Hepatic stellate cell (primary cell): Measurements from ENCODE around the gene GNAS-AS1.

ENCODE experiments used
- DNase-seq: peaks from one replicate; pipeline ENCODE4 v3.0.0; 2011; ENCODE audit warnings: low spot score

The GNAS-AS1 gene

DNA sequence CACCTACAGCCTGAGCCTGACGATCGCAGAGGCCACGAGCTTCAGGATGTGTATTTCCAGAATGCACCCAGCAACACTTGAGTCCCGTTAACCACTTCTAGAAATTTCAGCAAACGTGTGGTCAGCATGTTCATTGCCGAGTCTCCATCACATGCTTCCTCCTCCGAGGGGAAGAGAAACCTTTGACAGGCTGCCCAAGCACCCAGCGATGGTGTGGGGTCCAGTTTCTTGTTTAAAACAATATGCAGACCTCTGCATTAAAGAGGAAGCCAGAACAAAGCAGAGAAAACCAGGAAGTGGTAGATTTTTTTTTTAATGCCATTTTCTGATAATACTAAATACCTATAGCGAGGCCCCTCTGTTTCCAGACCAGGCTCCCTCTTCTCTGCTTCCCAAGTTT, 71.9 kb downstream of the GNAS-AS1 start:
- no peak for DNase-seq

DNA sequence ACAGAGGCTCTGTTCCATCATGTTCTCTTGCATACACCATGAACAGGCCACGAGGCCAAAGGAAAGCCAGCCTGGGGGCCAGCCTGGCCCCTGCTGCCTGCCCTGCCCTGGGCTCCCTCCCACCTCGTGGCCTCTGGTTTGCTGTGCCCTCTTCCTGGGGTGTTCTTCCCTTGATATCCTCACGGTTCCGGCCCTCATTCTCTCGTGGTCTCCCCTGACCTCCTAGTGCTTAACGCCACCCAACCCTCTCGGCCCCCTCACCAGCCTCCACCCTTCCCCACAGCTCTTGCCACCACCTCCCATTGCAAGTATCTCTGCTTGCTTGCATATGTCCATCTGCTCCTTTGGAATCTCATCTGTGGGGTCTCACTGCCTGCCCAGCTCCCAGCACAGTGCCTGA, 73.0 kb downstream of the GNAS-AS1 start:
- DNase-seq, result no peak

DNA sequence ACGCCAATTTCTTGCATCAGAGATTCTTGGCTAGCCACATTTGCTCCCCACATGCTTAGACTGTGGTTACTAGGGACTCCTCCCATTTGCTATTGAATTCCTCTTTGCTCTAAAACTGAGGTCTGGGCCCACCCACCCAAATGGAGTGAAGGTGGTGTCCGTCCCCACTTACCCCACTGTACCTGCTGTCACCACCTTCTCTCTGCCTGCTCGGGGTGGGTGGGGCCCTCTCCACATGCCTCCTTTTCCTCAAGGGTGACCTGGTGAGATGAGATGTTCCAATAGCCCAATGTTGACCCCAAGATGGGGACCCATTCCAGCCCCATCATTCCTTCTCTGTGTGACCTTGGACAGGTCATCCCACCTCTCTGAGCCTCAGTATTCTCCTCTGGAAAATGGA, 74.6 kb downstream of the GNAS-AS1 start:
- DNase-seq, result no peak

DNA sequence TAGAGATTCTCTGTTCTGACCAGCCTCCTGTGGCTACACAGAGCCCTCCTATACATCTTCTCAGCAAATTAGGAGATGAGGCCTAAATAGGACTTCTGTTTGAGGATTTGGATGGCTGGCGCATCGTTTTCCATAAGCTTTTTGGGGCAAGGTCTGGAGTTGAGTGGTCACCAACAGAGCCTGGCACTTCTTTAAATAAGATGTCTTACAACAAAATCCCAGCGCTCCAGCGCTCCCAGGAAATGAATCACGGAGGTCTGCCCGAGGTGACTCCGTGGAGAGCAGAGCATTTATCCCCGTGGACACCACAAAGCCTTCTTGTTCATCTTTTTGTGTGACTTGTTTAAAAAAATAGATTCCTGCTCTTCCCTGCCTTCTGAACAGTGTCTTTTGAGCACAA, 75.3 kb downstream of the GNAS-AS1 start:
- DNase-seq, result no peak

DNA sequence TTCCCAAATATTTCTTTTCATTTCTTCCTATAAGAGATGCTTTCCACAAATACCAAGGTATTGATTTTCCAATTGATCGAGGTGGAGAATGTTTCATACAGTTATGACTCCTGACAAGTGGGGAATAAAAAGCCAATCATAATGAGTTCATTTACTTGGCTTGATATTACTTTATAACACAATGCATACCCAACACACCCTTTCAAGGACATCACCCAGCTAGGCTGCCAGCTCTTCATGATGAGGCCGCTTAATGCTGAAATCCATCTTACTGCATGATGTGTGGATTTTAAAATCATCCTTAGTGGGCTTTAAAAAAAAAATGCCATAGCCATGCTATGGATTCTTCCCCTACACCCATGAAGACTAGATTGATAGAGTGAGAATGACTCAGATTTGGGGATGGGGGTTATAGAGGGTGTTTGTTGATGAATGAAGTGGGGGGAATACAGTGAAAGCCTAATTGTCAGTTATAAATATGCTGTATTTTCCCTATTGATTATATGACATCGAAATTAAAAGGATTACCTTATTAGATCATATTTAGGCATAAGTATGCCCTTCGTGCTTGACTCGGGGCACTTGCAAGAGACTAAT, 75.9 kb downstream of the GNAS-AS1 start:
- no peak for DNase-seq

DNA sequence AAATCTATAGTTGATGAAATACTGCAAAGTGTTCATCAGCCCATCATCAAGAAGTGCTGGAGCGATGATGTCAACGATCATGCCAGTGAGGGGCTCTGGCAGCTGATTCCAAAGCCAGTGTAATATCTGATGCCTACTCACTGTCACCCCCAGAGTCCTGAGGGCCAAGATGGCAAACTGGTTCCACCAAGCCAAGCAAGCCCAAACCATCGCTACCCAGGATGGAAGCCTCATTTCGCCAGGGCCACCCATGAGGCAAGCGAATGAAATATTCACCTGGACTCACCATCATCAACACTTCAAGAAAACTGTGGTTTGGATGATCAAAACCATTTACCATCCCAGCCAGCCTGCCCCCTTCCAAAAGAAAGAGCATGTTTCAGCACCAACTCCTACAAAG, 76.5 kb downstream of the GNAS-AS1 start:
- no peak for DNase-seq

DNA sequence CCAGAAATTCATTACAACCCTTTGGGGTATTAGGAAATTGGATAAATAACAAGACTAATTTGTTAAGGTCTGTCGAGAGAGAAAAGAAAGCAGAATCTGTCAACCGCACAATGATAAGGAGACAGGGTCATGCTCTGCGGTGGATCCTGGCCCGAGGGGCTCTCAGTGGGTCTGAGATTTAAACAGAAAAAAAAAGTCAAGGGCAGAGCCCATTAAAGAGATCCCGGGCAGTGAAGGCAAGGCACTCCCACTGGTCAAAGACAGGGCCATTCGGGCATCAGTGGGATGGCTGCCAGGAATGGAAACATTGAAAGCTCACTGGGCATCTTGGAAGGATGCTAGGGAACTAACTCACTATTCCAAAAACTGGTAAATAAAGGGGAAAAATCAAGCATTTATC, 77.9 kb downstream of the GNAS-AS1 start:
- DNase-seq, result no peak
